COLO668 (cell line): ENCODE data around the gene ZNF580.
A peak's percentile ranks its signal among the peaks of the same experiment; 100 is the strongest.

Source experiments
- DNase-seq: peaks from one replicate; lab custom pipeline; 2025; ENCODE audit not compliant: unreplicated experiment; lab: John Stamatoyannopoulos, UW

ZNF580 gene

DNA sequence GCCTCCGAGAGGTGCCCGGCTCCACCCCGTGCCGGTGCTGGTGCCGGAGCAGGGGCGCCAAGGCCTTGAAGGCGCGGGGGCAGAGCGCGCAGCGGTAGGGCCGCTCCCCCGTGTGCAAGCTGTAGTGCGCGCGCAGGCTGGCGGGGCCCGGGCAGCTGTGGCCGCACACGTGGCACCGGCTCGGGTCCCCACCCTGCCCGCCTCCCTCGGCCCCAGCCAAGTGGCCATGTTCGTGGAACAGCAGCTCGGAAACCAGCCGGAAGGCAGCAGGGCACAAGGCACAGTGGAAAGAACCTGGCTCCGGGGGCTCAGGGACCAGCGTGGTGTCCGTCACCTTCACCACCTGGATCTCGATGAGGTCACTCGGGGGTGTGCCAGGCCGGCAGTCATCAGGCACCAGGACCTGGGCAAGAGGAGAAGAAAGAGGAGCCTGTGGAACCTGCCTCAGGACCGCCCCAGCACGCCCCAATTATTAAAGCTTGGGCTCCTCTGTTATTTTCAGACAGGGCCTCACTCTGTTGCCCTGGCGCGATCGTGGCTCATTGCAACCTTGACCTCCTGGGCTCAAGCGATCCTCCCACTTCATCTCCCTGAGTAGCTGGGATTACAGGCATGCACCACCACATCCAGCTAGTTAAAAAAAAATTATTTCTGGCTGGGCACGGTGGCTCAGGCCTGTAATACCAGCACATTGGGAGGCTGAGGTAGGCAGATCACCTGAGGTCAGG, 18.4 kb upstream of the ZNF580 start:
- no peak for DNase-seq

DNA sequence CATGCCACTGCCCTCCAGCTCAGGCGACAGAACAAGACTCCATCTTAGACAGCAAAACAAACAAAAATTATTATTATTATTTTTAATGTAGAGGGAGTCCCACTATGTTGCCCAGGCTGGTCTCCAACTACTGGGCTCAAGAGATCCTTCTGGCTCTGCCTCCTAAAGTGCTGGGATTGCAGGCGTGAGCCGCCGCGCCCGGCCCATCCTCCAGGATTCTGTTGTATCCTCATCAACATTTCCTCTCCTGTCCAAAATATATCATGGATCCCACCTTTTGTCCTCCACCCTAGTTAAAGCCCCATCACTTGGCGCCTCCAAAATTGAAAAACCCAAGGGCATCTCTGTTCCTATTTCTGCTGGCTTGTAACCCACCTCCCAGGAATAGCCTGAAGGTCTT, 17.7 kb upstream of the ZNF580 start:
- no peak for DNase-seq

DNA sequence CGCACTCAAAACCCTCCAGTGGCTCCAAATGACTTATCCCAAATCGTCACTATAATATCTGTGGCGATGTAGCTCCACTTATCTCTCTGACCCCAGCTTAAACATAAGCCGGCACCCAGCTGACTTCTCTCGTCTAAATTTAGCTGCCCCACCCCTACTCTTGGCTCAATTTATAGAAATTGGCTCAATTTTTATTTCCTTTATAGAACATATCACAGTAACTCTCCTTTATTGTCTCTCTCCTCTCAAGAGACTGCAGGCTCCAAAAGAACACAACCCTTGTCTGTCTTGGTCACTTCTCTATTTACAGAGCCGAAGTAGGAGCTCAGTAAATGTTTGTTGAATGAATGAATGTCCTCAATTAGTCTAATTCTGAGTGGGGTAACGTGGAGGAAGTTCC, 17.2 kb upstream of the ZNF580 start:
- DNase-seq, result no peak

DNA sequence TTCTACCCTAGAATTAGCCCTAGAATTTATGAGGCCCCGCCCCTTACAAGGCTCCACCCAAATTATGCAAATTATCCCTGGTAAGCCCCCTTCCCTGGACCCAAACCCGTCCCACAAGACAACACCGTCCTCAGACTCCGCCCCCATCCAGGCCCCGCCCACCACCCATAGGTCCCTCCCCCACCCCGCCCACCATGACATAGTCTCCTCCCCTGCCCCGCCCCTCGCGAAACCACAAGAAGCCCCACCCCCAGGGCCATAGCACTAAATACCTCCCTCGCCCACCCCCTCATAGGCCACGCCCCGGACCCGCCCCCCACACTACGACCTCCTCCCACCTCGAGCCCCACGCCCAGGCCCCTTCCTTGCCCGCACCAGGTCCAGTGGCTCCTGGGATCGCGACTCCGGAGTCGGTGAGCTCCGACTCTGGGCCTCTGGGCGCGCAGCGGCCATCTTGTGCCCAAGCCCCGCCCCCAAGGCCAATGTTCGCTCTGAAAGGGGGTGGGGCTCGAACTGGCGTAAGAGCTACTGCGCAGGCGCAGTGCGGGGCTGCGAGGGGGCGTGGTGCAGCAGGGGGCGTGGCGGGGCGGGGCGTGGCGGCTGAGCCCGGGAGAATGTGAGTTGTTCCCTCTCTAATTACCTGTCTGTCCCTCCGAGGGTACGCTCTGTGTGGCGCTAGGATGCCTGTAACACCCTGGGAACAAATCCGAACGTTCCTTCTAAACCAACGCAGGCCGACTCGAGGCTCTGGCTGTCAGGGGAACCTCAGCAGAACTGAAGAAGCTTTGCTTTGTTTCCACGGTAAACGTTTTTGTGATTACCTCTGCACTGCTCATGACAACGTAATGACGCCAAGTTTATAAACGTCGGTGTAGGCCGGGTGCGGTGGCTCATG, 16.4 kb upstream of the ZNF580 start, which contains the start of gene ZNF784:
TSS of gene ZNF784 (minus strand) at position 458 of the 895 bp plus-strand sequence. CDS start at position 453, 5 bp downstream.
- DNase-seq, result peak; percentile 95

DNA sequence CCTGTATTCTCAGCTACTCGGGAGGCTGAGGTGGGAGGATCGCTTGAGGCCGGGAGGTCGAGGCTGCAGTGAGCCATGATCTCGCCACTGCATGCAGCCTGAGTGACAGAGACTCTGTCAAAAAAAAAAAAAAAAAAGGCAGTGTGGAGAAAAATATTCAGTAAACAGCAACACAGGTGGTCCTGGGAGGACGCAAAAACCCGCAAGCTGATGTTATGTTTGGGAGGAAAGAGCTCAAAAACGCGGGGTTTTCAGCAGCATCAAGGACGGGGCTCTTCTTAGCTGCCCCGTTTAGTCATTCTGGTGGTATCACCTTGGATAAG, 15.8 kb upstream of the ZNF580 start:
- no peak for DNase-seq

DNA sequence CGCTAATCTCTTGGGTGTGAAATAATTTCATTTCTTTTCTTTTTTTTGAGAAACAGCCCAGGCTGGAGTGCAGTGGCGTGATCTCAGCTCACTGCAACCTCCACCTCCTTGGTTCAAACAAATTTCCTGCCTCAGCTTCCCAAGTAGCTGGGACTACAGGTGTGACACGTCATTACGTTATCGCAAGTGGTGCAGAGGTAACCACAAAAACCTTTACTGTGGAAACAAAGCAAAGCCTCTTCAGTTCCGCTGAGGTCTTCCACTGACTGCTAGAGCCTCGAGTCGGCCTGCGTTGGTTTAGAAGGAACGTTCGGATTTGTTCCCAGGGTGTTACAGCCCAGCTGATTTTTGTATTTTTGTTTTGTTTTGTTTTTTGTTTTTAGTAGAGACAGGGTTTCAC, 14.5 kb upstream of the ZNF580 start:
- no peak for DNase-seq

DNA sequence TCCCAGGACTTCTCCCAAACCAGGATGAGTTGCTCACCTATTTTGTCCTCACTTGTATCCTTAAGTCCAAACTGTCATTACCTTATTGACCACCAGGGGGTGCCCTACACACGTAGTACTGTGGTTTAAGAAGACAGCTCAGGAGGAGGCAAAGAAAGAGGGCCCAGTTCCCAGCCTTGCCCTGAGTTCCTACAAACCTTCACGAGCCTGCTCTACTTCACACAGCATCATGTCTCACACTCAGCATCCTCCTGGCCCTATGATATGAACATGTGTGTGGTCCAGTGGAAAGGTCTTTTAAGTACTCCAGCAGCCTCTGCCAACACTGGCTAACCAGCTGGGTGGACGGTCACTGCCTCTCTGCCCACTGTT, 8.4 kb upstream of the ZNF580 start:
- peak; percentile 89 for DNase-seq

DNA sequence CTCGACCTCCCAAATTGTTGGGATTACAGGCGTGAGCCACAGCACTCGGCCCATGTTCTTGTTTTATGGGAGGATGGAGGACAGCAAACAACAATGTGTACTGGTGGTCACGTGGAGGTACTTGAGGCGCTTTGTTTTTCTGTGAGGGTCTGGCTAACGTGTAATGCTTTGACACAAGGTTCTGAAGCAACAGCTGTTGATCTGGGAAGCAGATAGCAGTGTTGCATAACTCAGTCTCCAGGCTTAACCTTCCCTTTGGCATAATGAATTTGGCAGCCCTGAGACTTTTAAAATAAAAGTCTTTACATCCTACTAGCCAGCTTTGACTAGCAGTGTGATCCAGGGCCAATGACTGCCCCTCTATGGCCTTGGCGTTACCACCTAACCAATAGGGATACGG, 6.9 kb upstream of the ZNF580 start:
- peak; percentile 30 for DNase-seq

DNA sequence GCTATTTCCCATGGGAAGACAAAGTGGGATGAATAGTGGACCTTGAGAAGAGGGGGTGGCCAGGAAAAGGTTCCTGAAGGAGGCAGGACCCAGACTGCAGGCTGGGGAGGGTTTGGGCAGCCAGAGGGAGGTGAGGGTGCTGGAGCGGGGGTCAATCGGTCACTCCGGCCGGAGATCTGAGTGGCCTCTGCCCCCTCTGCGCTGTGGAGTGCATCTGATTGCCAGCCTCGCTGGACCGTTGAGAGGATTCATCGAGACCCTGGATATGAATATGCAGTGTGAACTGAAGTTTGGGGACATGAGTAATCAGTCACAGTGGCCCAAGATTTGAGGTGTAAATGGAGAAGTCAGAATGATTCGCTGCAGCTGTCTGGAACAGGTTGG, 5.5 kb upstream of the ZNF580 start:
- no peak for DNase-seq

DNA sequence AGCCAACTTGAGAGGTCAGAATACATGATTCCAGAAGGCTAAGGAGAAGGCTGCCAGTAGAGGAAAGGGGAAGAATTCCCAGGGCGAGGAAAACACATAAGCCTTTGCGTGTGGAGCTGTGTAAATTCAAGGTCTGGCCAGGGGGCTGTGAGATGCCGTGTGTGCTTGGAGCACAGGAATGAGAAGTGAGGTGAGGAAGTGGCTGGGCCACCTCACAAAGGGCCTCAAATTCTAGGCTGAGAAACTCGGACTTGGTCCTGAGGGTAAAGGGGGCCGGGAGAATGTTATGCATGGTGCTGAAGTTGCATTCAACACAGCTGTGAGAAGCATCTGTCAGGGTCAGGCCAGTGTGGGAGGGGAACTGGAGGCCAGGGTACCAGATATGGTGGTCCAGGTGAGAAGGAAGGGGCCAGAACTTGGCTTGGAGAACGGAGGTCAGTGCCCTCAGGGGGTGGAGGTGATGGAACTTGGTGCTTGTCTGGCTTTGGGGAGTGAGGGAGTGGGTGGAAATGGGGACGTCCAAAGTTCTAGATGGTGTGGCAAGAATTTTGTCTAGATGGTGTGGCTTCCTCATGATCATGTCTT, 4.9 kb upstream of the ZNF580 start:
- no peak for DNase-seq

DNA sequence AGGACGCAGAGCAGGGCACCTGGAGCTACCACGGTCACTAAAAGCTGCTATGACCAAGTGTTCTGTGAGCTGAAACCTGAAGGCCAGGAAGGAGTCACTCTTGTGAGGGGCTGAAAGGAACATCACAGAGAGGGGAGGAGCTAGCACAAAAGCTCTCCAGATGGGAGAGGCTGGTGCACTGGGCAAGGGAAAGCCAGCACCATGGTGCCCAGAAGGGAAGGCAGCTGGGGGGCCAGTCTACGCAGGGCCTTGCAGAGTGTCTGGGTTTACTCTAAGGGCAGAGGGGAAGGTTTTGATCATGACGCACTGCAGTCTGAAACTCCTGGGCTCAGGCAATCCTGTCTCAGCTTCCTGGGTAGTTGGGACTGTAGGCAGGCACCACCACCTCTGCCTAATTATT, 4.1 kb upstream of the ZNF580 start:
- no peak for DNase-seq

DNA sequence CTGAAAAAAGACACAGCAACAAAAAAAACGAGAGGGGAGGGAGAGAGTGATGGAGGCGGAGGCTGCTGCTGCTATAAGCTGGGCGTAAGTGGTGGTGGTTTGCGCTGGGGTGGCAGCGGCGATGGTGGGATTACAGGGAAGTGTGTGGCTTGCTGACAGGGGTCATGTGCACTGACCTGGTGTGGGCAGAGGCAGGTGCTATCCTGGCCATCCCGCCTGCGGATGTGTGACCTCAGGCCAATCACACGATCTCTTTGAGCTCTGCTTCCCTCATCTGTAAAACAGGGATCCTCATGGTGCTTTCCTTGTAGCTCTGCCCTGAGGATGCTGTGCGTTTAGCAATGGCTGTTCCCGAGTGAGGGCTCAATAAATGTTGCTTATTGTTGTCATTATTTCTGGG, 3.3 kb upstream of the ZNF580 start:
- DNase-seq, result no peak

DNA sequence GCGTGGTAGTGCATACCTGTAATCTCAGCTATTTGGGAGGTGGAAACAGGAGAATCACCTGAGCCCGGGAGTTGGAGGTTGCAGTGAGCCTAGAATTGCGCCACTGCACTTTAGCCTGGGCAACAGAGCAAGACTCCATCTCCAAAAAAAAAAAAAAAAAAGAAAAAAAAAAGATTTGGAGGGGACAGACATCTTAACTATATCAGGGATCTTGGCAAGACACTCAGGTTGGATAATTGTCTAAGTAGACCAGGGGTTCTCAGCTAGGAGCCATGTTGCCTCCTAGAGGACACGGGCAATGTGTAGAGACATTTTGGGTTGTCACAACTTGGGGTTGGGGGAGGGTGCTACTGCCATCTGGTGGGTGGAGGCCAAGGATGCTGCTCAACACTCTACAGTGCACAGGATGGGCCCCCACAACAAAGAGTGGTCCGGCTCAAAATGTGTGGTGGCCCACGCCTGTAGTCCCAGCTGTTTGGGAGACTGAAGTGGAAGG, 1.9 kb upstream of the ZNF580 start:
- peak; percentile 37 for DNase-seq

DNA sequence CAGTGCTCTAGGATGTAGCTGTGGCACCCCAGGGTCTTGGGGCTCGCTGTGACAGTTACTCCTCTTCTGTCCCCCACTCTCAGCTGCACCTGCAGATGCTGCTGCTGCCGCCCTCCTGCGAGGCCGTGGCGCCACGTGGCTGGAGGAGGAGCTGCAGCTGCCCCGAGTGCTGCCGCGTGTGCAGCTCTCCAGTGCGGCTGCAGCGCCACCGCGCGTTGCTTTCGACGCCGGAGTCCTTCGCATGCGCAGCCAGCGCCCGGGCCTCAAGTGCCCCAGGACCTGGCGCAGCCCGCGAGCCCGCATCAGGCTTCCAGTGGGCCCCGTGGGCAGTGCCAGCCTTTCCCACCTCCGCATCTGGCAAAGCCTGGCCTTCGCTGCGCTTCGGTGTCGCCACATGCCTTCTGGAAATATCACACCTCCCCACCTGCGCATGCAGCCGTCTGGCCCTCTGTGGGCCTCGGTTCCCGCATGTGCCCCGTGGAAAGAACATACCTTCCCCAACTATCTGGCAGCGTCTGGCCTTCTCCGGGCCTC, 692 bp upstream of the ZNF580 start:
- DNase-seq, result peak; percentile 91

DNA sequence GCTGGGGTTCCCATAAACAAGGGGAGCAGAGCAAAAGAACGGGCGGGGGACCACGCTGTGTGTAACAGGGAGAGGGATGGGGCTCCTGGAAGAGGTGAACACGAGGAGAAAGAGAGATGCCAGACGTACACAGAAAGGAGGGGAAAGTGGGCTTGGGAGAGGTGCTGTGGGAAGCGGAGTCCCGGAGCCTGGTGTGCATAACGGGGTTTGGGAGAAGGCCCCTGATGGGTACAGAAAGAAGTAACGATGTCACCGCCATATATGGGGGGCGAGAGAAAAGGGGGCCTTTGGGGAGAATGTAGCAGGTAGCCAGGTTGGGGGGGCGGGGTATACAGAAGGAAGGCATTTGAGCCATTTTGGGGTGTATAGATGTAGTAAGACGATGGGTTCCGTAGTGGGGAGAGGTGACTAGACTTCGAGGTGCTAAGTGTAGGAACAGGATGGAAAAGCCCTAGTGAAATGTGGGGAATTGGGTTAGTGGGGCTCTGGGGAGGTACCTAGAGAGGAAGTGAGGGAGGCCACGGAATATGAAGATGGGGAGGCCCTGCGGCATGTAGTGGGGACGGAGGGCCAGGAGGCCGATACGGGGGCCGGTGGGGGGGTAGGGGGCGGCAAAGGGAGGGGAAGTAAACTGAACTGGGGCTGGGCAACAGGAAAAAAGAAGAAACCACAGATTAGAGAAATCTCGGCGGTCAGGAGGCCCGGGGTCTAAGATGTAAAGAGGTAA, 787 bp downstream of the ZNF580 start:
- DNase-seq, result peak; percentile 20

DNA sequence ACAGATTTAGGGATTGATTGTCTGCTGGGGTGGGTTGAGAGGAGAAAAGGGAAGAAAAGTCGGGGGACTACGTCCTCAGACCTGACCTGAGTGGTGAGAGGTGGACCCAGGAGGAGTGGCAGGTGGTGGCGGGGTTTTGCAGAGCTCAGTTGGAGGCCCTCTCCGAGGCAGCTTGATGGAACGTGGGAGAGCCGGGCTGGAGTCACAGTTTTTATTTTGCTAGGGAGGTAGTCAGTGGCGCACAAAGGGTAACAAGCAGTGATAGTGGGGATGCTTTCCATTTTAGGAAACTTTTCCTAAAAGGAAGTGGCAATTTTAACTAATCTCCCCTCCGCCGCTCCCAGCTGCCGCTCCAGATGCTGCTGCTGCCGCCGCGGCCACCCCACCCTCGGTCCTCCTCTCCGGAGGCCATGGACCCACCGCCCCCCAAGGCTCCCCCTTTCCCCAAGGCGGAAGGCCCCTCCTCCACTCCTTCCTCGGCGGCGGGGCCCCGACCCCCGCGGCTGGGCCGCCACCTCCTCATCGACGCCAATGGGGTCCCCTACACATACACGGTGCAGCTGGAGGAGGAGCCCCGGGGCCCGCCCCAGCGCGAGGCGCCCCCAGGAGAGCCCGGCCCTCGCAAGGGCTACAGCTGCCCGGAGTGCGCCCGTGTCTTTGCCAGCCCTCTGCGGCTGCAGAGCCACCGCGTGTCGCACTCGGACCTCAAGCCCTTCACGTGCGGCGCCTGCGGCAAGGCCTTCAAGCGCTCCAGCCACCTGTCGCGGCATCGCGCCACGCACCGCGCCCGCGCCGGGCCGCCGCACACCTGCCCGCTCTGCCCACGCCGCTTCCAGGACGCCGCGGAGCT, 1.6 kb downstream of the ZNF580 start:
- peak; percentile 59 for DNase-seq

DNA sequence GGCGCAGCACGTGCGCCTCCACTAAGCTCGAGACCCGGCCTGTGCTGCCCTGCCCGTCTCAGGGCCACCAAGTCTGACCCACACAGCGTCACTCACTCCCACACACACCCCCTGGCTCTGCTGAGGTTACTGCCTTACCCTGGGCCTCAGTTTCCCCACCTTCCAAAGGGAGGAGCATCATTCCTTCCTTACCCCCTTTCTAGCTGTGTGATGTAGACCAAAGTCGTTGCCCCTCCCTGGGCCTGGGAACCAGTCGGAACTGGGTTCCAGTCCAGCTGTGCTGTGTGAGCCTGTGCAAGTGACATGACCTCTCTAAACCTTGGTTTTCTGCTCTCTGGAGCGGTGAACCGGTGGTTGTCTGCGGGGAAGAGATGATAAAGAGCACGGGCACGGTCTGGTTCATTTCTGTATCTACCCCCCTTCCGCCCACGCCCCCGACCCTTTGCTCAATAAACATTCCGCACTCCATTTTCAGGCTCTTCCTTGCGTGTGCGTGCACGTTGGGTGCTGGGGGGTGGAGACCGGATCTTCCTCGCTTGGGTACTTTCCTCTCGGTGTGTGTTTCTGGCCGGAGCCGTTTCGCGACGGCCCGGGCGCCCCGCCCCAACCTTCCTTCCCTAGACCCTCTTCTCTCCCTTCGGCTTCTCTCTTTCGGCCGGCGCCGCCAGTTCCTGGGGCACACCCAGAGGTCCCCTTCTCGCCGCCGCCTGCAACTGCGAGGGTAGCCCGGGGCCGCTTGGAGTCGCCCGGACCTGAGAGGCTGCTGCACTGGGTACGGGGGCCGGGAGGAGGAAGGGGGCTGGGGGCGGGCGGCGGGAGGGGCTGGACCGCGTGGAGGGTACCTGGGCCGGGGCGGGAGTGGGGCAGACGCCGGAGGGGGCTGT, 2.4 kb downstream of the ZNF580 start, which contains the start of gene ZNF581:
TSS of gene ZNF581 (plus strand) at position 647 of the 884 bp plus-strand sequence. CDS start 923 bp downstream, outside the sequence.
- peak; percentile 81 for DNase-seq

DNA sequence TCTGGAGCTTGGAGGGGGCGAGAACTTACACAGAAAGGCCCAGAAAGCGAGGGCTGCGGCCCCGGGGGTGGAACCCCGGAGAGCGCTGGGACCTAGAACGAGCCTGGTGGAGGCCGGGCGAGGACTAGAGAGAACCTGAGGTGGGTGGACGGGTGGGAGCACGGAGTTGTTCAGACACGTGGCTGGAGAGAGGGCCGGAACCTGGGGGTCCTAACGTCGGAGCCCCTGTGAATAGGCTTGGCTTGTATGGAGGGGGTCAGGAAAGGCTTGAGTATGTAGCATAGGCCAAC, 3.0 kb downstream of the ZNF580 start:
- DNase-seq, result no peak

DNA sequence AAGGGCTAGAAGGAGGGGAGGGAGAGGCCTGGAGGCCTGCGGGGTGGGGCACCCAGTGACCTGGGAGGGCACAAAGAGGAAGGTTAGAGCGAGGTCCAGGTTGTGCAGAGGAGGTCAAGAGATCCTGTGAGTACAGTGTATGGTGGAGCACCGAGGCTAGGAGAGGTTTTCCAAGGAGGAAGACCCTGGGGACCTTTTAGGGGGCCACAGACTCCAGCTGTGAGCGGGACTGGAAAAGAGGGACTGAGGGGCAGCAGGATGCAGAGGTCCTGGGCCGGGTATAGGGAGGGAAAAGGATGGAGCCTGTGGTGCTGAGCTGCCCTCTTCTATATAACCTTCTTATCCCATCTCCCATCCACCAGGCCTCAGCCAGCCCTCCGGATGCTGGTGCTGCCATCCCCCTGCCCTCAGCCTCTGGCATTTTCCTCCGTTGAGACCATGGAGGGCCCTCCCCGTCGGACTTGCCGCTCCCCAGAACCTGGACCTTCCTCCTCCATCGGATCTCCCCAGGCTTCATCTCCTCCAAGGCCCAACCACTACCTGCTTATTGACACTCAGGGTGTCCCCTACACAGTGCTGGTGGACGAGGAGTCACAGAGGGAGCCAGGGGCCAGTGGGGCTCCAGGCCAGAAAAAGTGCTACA, 3.5 kb downstream of the ZNF580 start:
- peak; percentile 28 for DNase-seq
